ENCODE data around the gene ACE.
A peak's percentile ranks its signal among the peaks of the same experiment; 100 is the strongest.

The ACE gene

DNA sequence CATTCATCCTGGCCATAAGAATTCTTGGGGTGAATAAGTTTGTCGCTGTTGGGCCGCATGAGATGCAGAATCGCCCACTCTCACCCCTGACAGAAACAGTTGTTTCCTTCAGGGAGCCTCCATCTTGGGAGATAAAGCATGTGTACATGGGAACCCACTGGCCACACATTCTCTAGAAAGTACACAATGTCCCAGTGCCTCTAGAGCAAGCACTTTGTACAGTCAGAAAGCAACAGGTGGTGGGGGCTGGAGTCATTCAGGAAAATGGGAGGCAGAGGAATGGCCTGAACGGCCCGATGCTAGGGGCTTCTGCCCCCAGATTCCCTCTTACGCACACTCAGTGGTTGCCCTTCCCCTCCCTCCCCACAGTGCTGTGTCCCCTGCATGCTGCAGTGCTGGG is 16.1 kb downstream of the ACE start:
- DNase-seq, result no peak

DNA sequence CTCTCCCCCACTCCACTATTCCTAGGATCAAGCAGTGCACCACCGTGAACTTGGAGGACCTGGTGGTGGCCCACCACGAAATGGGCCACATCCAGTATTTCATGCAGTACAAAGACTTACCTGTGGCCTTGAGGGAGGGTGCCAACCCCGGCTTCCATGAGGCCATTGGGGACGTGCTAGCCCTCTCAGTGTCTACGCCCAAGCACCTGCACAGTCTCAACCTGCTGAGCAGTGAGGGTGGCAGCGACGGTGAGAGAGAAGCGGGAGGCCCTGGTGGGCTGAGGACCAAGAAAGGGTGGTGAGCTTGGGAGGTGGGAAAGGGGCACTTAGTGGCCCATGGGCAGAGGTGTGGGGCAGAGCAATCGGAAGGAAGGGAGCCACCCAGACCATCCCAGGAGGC is 16.6 kb downstream of the ACE start:
- no peak for DNase-seq

DNA sequence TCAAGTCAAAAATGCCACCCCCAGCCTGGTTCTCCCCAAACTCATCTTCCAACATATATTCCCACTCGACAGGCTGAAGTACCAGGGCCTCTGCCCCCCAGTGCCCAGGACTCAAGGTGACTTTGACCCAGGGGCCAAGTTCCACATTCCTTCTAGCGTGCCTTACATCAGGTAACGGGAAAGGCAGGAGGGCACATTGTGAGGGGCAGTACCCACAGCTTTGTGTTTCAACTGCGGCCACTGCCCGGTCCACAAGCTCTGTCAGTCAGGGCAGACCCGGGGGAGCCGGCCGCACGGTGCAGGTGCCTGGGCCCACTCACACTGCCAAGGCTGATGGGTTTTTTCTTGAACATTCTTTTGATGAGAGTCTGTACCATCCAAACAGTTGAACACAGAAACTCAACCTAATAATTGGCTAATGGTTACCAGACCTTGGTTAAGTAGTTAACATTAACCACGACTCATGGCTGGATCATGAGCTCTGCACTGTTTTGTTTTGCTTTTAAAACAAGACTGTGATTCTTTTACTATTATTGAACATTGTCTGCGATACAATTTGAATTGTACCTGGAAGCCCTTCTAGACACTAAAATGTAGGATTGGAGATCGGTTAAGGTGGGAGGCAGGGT is 17.6 kb downstream of the ACE start:
- no peak for DNase-seq

DNA sequence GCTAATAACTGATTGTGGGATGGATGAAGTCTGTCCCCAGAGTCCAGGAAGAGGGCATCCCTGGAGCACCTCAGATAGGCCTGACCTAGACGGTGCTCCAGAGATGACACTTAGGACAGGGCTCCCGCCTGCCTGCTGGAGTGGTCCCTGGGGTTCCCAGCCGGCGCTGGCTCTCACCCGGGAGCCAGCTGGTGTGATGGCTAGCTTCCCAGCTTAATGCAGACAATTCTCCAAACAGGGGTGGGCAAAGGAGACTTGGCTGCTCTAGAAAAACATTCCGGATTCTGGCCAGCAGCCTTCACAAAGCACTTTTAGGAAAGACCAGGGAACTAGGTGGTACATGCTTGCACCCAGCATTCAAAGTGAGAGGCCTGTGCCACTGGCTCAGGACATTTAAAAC is 18.6 kb downstream of the ACE start:
- no peak for DNase-seq

DNA sequence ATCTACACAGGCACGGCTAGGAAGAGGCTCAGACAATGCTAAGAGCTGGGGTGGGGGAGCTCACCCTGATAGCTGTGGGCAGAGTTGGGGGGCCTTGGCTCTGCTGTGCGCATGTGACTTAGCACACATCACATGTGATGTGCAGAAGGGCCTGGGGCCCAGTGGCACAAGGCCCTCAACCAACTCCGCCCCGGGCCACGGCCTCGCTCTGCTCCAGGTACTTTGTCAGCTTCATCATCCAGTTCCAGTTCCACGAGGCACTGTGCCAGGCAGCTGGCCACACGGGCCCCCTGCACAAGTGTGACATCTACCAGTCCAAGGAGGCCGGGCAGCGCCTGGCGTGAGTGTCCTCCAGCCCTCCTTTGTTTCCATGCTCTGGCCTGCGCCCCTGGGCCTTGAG is 19.3 kb downstream of the ACE start:
- no peak for DNase-seq

DNA sequence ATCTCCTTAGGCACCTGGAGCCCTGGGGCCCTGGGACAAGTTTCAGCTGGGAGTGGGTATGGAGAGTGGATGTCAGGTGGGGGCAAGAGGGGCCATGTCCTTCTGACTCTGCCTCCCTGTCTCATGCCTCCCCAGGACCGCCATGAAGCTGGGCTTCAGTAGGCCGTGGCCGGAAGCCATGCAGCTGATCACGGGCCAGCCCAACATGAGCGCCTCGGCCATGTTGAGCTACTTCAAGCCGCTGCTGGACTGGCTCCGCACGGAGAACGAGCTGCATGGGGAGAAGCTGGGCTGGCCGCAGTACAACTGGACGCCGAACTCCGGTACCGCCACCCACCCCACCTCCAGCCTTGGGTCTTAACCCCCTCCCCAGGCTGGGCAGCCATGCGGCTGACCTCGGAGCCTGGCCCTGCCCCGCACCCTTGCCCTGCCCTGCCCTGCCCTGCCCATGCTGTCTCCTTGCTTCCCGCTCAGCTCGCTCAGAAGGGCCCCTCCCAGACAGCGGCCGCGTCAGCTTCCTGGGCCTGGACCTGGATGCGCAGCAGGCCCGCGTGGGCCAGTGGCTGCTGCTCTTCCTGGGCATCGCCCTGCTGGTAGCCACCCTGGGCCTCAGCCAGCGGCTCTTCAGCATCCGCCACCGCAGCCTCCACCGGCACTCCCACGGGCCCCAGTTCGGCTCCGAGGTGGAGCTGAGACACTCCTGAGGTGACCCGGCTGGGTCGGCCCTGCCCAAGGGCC is 20.0 kb downstream of the ACE start:
- no peak for DNase-seq

DNA sequence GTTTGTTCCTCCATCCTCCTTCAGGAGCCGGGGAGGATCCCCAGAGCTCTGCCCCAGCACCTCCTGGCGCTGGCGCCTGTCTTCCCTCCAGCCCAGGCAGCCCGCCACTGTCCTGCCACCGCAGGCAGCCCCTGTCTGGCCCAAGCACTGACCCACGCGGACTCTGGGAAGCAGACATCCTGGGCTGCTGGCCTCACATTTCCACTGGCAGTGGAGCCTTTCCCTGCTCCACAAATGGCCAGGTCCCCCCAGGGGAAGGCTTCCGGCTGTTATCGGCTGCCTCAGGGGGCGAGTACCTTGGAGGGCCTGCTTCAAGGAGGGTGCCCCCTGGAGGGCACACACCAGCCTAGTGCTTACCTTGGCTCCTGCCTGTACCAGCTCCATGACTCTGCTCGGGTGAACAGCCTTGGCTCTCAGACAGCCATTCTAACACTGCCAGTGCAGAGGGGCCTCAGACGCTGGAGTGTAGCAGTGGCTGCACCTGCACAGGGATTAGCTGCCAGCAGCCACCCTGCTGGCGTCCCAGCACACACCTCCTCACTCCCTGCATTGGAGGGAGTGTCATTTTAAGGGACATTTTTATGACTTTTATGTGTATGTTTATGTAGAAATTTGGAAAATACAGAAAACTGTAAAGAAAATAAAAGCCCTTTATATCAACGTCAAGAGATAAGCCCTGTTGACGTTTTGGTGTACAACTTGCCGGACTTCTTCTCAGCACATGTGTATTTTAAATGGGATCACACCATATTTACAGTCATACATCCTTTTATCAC is 21.0 kb downstream of the ACE start:
- peak; percentile 57 for DNase-seq

DNA sequence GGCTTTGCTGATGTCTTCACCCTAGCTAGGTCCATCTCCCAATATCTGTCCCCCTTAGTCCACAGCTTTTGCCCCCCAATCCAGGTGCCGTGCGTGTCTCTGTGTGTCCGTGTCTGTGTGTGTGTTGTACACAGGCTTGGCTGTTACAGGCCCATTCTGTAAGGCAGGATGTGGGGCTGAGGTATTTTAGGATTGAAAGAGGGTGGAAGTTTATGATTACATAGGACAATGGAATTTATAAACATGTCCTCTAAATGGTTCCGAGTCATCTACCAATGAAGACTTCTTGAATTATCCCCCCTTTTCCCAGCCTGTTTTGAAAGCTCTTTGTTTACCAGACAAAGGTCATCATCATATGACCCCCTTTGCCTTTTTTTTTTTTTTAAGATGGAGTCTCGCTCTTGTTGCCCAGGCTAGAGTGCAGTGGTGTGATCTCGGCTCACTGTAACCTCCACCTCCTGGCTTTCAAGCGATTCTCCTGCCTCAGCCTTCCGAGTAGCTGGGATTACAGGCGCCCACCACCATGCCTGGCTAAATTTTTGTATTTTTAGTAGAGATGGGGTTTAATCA is 21.9 kb downstream of the ACE start:
- DNase-seq, result no peak

DNA sequence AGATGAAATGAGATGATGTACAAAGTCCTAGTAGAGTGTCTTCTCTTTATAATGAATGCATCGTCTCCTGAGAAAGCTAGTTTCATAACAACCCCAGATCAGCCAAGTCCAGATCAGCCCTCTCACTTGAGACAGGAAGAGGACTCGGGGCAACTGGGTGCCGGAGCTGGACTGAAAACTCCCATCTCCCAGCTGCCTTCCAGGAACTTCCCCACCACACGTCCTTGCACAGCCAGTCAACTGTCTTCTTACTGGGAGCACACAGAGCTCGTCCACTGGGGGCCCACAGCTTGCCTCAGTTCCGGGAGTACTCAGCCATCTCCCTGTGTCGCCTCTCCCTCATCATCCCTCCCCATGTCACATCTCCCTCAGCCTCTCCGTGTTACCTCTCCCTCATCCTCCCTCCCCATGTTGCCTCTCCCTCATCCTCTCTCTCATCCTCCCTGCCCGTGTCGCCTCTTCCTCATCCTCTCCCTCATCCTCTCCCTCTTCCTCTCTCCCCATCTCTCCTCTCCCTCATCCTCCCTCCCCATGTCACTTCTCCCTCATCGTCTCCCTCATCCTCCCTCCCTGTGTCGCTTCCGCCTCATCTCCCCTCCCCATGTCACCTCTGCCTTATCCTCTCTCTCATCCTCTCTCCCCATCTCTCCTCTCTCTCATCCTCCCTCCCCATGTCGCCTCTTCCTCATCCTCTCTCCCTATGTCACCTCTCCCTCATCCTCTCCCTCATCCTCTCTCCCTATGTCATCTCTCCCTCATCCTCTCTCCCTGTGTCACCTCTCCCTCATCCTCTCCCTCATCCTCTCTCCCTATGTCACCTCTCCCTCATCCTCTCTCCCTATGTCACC is 23.9 kb downstream of the ACE start:
- DNase-seq, result no peak

DNA sequence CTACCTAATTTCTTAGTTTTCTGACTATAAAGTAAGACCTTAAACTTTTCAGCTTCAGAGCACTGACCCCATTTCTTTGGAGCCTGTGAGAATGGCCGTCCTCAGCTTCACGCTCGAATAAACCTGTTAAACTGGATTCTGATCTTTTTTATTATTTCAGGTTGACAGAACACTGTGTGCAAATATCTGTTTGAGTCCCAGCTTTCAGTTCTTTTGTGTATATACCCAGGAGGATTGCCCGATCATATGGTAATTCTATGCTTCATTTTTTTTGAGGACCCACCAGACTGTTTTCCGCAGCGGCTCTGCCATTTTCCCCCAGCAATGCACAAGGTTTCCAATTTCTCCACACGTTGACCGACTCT is 26.5 kb downstream of the ACE start:
- DNase-seq, result no peak

DNA sequence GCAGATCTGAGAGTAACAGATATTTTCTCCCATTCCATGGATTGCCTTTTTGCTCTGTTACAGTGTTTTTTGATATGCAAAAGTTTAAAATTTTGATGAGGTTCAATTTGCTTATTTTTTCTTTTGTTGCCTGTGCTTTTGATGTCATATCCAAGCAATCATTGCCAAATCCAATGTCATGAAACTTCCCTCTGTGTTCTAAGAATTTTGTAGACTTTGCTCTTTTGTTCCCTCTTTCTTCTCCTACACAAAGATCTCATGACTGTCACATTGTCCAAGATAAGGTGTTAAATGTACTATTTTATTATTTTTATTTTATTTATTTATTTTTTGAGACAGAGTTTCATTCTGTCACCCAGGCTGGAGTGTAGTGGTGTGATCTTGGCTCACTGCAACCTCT is 27.4 kb downstream of the ACE start:
- DNase-seq, result no peak

DNA sequence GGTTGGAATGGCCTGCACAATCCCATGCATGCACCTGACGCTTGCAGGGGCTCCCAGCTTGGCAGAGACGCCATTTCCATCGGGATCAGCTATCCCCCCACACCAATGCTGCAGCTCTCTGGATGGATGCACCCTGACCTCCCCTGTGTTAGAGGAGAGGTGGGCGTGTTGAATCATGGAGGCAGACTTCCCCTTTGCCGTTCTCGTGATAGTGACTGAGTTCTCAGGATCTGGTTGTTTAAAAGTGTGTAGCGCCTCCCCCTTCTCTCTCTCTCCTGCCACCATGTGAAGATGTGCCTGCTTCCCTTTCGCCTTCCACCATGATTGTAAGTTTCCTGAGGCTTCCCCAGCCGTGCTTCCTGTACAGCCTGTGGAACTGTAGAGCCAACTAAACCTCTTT is 28.5 kb downstream of the ACE start:
- DNase-seq, result no peak

DNA sequence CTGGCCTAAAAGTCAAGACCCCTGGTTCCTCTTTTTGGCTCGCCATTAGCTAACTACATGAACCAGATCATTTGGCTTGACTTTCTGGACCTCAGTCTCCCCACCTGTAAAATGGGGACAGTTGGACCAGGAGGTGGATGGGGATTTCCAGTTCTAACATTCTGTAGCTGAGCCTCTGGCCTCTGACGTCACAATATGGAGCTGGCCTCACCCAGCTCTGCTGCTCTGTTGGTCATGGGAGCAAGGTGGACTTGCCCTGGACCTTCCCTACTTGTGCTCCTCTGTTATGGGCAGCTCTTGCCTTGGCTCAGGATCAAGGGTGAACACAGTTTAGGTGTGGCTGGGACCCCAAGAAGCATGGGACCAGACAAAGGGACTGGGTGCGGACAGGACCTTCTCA is 29.8 kb downstream of the ACE start:
- DNase-seq, result no peak

DNA sequence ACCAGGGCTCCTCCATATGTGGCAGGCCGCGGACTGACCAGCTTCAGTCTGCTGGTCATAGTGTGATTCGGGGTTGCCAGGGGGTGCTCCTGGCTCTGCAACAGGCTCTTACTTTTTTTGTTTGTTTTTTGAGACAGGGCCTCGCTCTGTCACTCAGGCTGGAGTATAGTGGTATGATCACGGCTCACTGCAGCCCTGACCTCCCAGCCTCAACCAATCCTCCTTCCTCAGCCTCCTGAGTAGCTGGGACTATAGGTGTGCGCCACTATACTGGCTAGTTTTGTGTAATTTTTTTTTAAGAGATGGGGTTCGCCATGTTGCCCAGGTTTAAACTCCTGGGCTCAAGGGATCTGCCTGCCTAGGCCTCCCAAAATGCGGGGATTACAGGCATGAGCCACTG is 34.5 kb downstream of the ACE start:
- no peak for DNase-seq

DNA sequence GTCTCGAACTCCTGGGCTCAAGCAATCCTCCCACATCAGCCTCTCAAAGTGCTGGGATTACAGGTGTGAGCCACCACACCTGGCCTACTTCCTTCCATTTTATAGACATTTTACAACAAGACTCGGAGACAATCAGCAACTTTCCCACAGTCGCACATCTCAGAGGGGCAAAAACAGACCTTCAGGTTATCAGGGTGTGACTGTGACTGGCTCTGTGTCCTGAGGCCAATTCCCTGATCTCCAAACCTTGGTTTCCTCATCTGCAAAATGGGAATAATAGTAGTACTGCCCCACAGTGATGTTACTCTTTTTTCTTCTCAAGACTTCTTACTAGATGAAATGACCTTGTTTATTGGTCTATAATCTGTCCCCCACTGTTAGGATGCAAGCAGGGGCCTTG is 35.5 kb downstream of the ACE start:
- no peak for DNase-seq

DNA sequence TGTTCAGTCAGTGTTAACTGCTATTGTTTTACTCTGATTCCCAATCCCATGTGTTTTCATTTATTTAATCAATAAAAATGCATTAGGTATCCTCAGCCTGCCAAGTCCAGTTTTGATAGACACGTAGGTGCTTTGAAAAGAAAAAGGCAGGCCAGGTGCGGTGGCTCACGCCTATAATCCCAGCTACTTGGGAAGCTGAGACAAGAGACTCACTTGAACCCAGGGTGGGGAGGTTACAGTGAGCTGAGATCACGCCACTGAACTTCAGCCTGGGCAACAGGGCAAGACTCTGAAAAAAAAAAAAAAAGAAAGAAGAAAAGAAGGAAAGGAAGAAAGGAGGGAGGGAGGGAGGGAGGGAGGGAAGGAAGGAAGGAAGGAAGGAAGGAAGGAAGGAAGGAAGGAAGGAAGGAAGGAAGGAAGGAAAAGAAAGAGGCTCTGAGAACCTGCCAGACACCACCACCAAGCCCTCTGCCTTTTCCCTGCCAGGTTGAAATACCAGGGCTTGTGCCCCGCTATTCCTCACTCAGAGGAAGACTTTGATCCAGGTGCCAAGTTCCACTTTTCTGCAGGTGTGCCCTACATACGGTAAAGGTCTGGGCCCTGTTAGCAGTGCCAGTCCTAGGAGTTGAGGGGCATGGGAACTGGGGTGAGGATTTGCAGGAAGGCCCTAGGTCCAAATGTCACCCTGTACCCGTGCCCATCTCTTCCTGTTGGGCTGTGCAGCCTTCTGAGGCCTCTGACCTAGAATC is 36.2 kb downstream of the ACE start:
- DNase-seq, result no peak

DNA sequence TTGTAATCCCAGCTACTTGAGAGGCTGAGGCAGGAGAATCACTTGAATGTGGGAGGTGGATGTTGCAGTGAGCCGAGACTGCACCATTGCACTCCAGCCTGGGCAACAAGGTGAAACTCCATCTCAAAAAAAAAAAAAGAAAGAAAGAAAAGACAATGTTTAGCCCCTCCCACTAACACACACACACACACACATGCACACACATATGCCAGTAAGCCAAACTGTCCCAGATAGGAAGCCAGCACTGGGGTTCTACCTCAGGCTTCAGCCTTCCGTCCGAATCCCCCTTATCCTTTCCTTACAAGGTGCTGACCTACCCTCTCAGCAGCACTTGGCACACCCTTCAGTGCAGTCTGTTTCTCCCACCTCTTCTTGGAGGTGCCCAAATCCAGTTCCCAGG is 37.6 kb downstream of the ACE start:
- DNase-seq, result no peak

DNA sequence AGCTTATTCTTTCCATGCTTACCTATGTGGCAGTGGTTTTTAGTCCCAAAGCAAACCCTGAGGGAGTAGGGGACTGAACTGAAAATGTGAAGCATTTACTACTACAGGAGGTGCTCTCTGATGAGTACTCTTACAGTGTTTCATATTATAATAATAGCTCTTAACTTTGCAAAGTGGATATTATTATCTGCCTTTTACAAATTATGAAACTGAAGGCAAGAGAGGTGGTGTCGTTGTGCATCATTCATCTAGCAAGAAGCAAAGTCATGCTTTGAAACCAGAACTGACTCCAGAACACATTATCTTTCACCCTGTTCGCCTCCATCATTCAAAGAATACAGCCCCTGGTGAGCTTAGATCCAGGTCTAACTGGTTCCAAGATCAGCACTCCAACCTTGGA is 38.1 kb downstream of the ACE start:
- DNase-seq, result no peak

DNA sequence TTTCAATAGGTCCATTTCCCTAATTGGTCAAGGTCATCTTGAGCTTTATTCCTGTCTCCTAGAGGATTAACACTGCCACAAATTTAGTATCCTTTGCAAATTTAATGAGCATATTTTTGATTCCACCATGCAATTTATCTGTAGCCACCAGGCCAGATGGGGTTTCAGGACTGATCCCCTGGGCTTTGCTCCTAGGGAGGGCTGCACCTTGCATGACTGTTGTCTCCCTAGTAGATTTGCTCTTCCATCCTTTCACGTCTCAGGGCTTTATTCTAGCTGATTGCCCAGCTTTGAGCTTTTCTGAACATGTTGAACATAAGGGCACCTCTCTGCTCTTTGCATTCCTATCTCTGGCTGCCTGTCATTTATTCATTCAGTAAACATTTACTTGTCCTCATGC is 38.6 kb downstream of the ACE start:
- peak; percentile 24 for DNase-seq

DNA sequence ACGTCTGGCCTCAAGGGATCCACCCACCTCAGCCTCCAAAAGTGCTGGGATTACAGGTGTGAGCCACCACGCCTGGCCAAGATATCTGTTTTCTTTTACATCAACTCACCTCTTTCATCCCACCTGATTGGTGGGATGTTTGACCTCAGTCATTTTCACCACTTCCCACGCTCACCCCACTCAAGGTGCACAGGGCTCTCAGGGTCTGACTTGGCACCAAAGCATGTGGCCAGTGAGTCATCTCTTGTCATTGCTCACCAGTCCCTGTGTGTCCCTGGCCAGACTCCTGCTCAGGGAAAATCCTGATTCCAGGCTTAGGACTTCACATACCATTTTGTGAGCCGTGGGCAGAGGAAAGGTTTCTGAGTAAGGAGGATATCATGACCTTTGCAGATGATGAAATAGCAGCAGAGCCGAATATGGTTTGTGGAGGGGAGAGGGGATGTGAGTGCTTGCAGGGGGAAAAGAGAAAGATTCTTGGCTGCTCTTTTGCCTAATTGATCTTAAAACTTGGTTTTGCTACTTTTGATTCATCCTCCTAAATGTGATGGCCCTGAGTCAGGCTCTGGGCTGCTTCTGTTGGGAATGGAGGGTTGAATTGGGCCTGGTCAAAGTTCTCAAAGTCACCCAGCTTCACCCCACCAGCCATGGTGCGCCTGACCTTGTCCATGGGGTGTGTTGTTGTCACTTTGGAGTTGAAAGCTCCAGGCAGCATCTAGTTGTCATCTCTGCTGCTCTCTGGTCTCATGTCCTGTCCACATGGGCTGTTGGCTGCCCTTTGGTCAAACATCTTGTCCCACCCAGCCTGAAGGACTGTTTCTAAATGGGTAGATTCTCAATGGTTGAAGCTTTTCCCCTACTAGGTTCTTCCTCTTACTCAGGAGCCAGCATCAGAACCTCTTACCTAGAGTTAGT is 40.3 kb downstream of the ACE start:
- no peak for DNase-seq
